HepG2 (cell line): ENCODE data around the gene CAMSAP2. TPM values are rescaled to one million over a fixed set of nuclear protein-coding genes. Genes with fewer than 3 reads are reported as not detected.

Experiments used
- AKNA ChIP-seq: sonication (generic); formaldehyde crosslinking; IDR thresholded peaks from 2 replicates; pipeline ENCODE4 v1.4.0; 2020; ENCODE audit warnings: missing genetic modification reagents, borderline replicate concordance
- MEF2D ChIP-seq: sonication (generic); formaldehyde crosslinking; IDR thresholded peaks from 2 replicates; pipeline ENCODE4 v1.5.1; 2020; ENCODE audit warnings: mild to moderate bottlenecking, missing genetic modification reagents
- MIER2 ChIP-seq: IDR thresholded peaks from 2 replicates; pipeline ENCODE4 v1.6.1; 2016; ENCODE audit warnings: missing biosample characterization, missing genetic modification reagents
- TARDBP ChIP-seq: sonication (generic); formaldehyde crosslinking; IDR thresholded peaks from 2 replicates; pipeline ENCODE4 v1.8.0; 2022; ENCODE audit warnings: mild to moderate bottlenecking, missing genetic modification reagents
- TFE3 ChIP-seq: IDR thresholded peaks from 2 replicates; pipeline ENCODE4 v1.6.1; 2016
- ZBTB2 ChIP-seq: sonication (generic); formaldehyde crosslinking; IDR thresholded peaks from 2 replicates; pipeline ENCODE4 v1.8.0; 2022; ENCODE audit warnings: low read depth, missing genetic modification reagents
- ZHX2 ChIP-seq, 2 experiments: sonication (generic) in 1 of 2; formaldehyde crosslinking in 1 of 2; IDR thresholded peaks; 2 replicates each; pipeline versions ENCODE4 v1.6.1 to v1.9.0; 2014 to 2022; ENCODE audit warnings: antibody characterized with exemption in 1 of 2, borderline replicate concordance in 1 of 2, inconsistent platforms in 1 of 2, low read depth in 1 of 2, missing genetic modification reagents in 1 of 2
- ZNF260 ChIP-seq: sonication (generic); formaldehyde crosslinking; IDR thresholded peaks from 2 replicates; pipeline ENCODE4 v1.4.0; 2020; ENCODE audit warnings: missing genetic modification reagents, low read depth, mild to moderate bottlenecking, borderline replicate concordance
- ZNF274 ChIP-seq: sonication (generic); formaldehyde crosslinking; IDR thresholded peaks from 2 replicates; pipeline ENCODE4 v1.5.1; 2020; ENCODE audit warnings: mild to moderate bottlenecking, missing genetic modification reagents
- ZNF576 ChIP-seq: sonication (generic); formaldehyde crosslinking; IDR thresholded peaks from 2 replicates; pipeline ENCODE4 v1.4.0; 2020; ENCODE audit warnings: mild to moderate bottlenecking, missing genetic modification reagents
- polyA plus RNA-seq, 8 experiments: library from polyadenylated mRNA; depleted of rRNA in 3 of 8; stranded (reverse) in 7 of 8; unstranded in 1 of 8; fragments of >200 nt; fragmentation: Illumina TruSeq in 4 of 8; extraction: Trizol in 4 of 8; gene quantifications; 2 replicates each; pipeline versions ENCODE4 v1.2.1 to v1.2.3, GENCODE V29; 2011 to 2016; ENCODE audit warnings: low read depth in 4 of 8, missing spikeins in 1 of 8, mixed read lengths in 1 of 8; ENCODE audit not compliant: insufficient read depth in 1 of 8
- total RNA-seq, 5 experiments: library from RNA; depleted of rRNA; stranded (reverse); fragments of >200 nt; fragmentation: Illumina TruSeq; extraction: Trizol; gene quantifications; 2 replicates each; pipeline ENCODE4 v1.2.3, GENCODE V29; 2016; ENCODE audit warnings: low read depth in 1 of 5

CAMSAP2 gene
- total and polyA plus RNA-seq, 2 of the 13 experiments (the other 11 are each of a cell fraction or from before 2014, with no cell fraction given): 3.4 to 8.2 TPM

GRCh38 chr1:200890818-200891773 lies 152.4 kb downstream of the CAMSAP2 start (continued):
- TF ChIP-seq ZBTB2 (CRISPR knock-in tag): no peak
- TF ChIP-seq TARDBP (CRISPR knock-in tag): peak; percentile 37; the same call in 1 of the 2 replicates
- no peak for TF ChIP-seq ZNF576 (CRISPR knock-in tag)
- no peak for TF ChIP-seq MEF2D (CRISPR knock-in tag)
- no peak for TF ChIP-seq ZNF260 (CRISPR knock-in tag)
- TF ChIP-seq ZHX2 (IDR thresholded peaks at IDR 0.05; ENCODE audit: low read depth): no peak
- TF ChIP-seq ZHX2 (CRISPR knock-in tag; IDR thresholded peaks at IDR 0.05; ENCODE audit: borderline replicate concordance): no peak
- TF ChIP-seq AKNA: no peak
- peak; percentile 85; the same call in 1 of the 2 replicates for TF ChIP-seq ZNF274 (CRISPR knock-in tag)
- no peak; the same call in 1 of the 2 replicates for TF ChIP-seq TFE3 (CRISPR knock-in tag)
- TF ChIP-seq MIER2 (CRISPR knock-in tag): peak; percentile 11; the same call in 1 of the 2 replicates
